GM13976 (cell line): ENCODE measurements around the gene MATK.

Experiments used
- DNase-seq: peaks from one replicate; pipeline ENCODE4 v3.0.0; 2012; ENCODE audit warnings: low spot score
- in situ Hi-C: fragments of 300-500 bp; cut with MboI; formaldehyde crosslinking; loops from one replicate; pipeline ENCODE4 v1.12.0; 2022; ENCODE audit warnings: low sequenced_read_pairs, mixed read lengths, inconsistent platforms; ENCODE audit not compliant: unreplicated experiment
- TF ChIP-seq, protein P1 (sequence below): IDR thresholded peaks from 2 replicates; pipeline ENCODE4 v1.5.1; 2012; ENCODE audit warnings: borderline replicate concordance, mild to moderate bottlenecking; ENCODE audit not compliant: insufficient read depth; ENCODE audit errors: extremely low read depth, missing control alignments, control extremely low read depth

MATK gene

DNA sequence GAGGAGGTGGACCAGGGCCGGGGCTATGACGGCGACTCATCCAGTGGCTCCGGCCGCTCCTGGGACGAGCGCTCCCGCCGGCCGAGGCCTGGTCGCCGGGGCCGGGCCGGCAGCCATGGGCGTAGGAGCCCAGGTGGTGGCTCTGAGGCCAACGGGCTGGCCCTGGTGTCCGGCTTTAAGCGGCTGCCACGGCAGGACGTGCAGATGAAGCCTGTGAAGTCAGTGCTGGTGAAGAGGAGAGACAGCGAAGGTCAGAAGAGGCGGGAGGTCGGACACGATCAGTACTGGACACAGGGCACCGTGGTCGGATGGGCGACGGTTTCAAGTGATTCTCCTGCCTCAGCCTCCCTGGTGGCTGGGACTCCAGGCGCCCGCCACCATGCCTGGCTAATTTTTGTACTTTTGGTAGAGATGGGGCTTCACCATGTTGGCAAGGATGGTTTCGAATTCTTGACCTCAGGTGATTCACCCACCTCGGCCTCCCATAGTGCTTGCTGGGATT lies 55.7 kb downstream of the MATK start:
- in situ Hi-C loops, result no loop called here
- TF ChIP-seq, protein P1, sequence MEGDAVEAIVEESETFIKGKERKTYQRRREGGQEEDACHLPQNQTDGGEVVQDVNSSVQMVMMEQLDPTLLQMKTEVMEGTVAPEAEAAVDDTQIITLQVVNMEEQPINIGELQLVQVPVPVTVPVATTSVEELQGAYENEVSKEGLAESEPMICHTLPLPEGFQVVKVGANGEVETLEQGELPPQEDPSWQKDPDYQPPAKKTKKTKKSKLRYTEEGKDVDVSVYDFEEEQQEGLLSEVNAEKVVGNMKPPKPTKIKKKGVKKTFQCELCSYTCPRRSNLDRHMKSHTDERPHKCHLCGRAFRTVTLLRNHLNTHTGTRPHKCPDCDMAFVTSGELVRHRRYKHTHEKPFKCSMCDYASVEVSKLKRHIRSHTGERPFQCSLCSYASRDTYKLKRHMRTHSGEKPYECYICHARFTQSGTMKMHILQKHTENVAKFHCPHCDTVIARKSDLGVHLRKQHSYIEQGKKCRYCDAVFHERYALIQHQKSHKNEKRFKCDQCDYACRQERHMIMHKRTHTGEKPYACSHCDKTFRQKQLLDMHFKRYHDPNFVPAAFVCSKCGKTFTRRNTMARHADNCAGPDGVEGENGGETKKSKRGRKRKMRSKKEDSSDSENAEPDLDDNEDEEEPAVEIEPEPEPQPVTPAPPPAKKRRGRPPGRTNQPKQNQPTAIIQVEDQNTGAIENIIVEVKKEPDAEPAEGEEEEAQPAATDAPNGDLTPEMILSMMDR, result no peak

More for the DNA sequence above, 55.7 kb downstream of the MATK start:
- DNase-seq, result no peak
